HCT116 (cell line): ENCODE data around the gene C15orf62. TPM values are rescaled to one million over a fixed set of nuclear protein-coding genes. Genes with fewer than 3 reads are reported as not detected.

ENCODE experiments used
- ATAC-seq: fragments of 200-7000 bp; cut with Tn5 transposase; 2 replicates; pipeline ENCODE4 v1.9.1; 2020; ENCODE audit warnings: mild to moderate bottlenecking, moderate library complexity
- BruUV-seq: library from RNA; stranded (reverse); fragments of 400-500 nt; replicated peaks from 2 replicates; lab custom pipeline; 2021; lab: Mats Ljungman, UMichigan
- CTCF ChIA-PET: fragments of 300-600 bp; sonication (Branson Sonifier 250); formaldehyde crosslinking; loops from one replicate; lab custom pipeline; 2021; ENCODE audit warnings: antibody characterized with exemption; lab: Charles Lee
- POLR2A ChIA-PET: fragments of 300-600, 350-600 bp; sonication (Branson Sonifier 250); formaldehyde crosslinking; loops from one replicate; lab custom pipeline; 2021; ENCODE audit warnings: antibody characterized with exemption; lab: Charles Lee
- RAD21 ChIA-PET, 2 experiments: fragments of 300-600 bp; sonication (Branson Sonifier 250); formaldehyde crosslinking; loops; one replicate each; lab custom pipeline; 2023; ENCODE audit warnings: low total read pairs in 2 of 2; ENCODE audit not compliant: uncharacterized antibody in 2 of 2, unreplicated experiment in 2 of 2, low non-redundant PET in 1 of 2; lab: Charles Lee
- DNase-seq: peaks from one replicate; pipeline ENCODE4 v3.0.0-alpha.2; 2010; ENCODE audit warnings: low read depth, low spot score
- H2AFZ ChIP-seq: fragments of 200-600 bp; shearing (Covaris generic), sonication (generic); 2 replicates; pipeline ENCODE4 v1.6.1; 2017; ENCODE audit warnings: low read depth, mixed run types, mixed read lengths, antibody characterized with exemption, low read length; ENCODE audit not compliant: poor library complexity, severe bottlenecking
- H3K27ac ChIP-seq: 2 replicates; pipeline ENCODE4 v1.5.1; 2012; ENCODE audit warnings: low read depth, low read length
- H3K27me3 ChIP-seq: fragments of 200-600 bp; sonication (generic); 2 replicates; pipeline ENCODE4 v1.6.1; 2016; ENCODE audit warnings: mixed run types, low read length, mixed read lengths; ENCODE audit not compliant: insufficient read depth
- H3K36me3 ChIP-seq, 2 experiments: fragments of 200-500 bp in 1 of 2; fragments of 200-600 bp in 1 of 2; sonication (Bioruptor generic) in 1 of 2; sonication (generic) in 1 of 2; 2 replicates each; pipeline versions ENCODE4 v1.5.1 to v1.6.1; 2014 to 2016; ENCODE audit warnings: low read length in 2 of 2, inconsistent platforms in 1 of 2, mixed read lengths in 1 of 2, mixed run types in 1 of 2; ENCODE audit not compliant: insufficient read depth in 2 of 2, control insufficient read depth in 1 of 2
- H3K4me1 ChIP-seq, 2 experiments: fragments of 200-600 bp in 1 of 2; sonication (generic) in 1 of 2; 2 replicates each; pipeline versions ENCODE4 v1.5.1 to v1.6.1; 2012 to 2017; ENCODE audit warnings: low read length in 2 of 2, inconsistent platforms in 1 of 2, mild to moderate bottlenecking in 1 of 2, mixed read lengths in 1 of 2, mixed run types in 1 of 2, moderate library complexity in 1 of 2; ENCODE audit not compliant: insufficient read depth in 2 of 2, control insufficient read depth in 1 of 2
- H3K4me2 ChIP-seq: fragments of 200-600 bp; sonication (generic); 2 replicates; pipeline ENCODE4 v1.6.1; 2017; ENCODE audit warnings: mixed run types, low read length, mixed read lengths
- H3K4me3 ChIP-seq, 2 experiments: fragments of 200-600 bp in 1 of 2; sonication (generic) in 1 of 2; replicated peaks in 1 of 2; 2 replicates each; pipeline ENCODE4 v1.5.1; 2011 to 2016; ENCODE audit warnings: low read length in 2 of 2, control low read depth in 1 of 2, low read depth in 1 of 2, mild to moderate bottlenecking in 1 of 2, mixed read lengths in 1 of 2, mixed run types in 1 of 2
- H3K79me2 ChIP-seq: fragments of 200-600 bp; sonication (generic); 2 replicates; pipeline ENCODE4 v1.6.1; 2017; ENCODE audit warnings: mild to moderate bottlenecking, mixed run types, low read length, moderate library complexity, mixed read lengths; ENCODE audit not compliant: insufficient read depth
- H3K9ac ChIP-seq: fragments of 200-600 bp; sonication (generic); 2 replicates; pipeline ENCODE4 v1.6.1; 2016; ENCODE audit warnings: low read length, mixed read lengths
- H3K9me2 ChIP-seq: fragments of 200-600 bp; sonication (generic), shearing (Covaris generic); 2 replicates; pipeline ENCODE4 v1.6.1; 2017; ENCODE audit warnings: mixed run types, mild to moderate bottlenecking, moderate library complexity; ENCODE audit not compliant: insufficient read depth
- H3K9me3 ChIP-seq, 2 experiments: fragments of 200-500 bp in 1 of 2; fragments of 200-600 bp in 1 of 2; sonication (Bioruptor generic) in 1 of 2; sonication (generic) in 1 of 2; 2 replicates each; pipeline ENCODE4 v1.6.1; 2014 to 2017; ENCODE audit warnings: low read length in 2 of 2, mixed read lengths in 2 of 2, inconsistent platforms in 1 of 2, low read depth in 1 of 2, mild to moderate bottlenecking in 1 of 2, mixed run types in 1 of 2, moderate library complexity in 1 of 2; ENCODE audit not compliant: control insufficient read depth in 1 of 2, insufficient read depth in 1 of 2
- H4K20me1 ChIP-seq: fragments of 200-600 bp; sonication (generic), shearing (Covaris generic); 2 replicates; pipeline ENCODE4 v1.6.1; 2017; ENCODE audit warnings: mixed run types, mild to moderate bottlenecking, moderate library complexity; ENCODE audit not compliant: insufficient read depth
- CBX3 ChIP-seq: IDR thresholded peaks from 2 replicates; pipeline ENCODE4 v1.6.1; 2012; ENCODE audit warnings: low read depth
- CEBPB ChIP-seq: IDR thresholded peaks from 2 replicates; pipeline ENCODE4 v1.6.1; 2012; ENCODE audit warnings: low read depth
- CTCF ChIP-seq, 3 experiments: fragments of 200-600 bp in 1 of 3; sonication (generic) in 1 of 3; IDR thresholded peaks in 2 of 3; conservative IDR thresholded peaks in 1 of 3; 2 replicates each; pipeline ENCODE4 v1.5.1; 2012 to 2017; ENCODE audit warnings: low read depth in 2 of 3, low read length in 2 of 3, antibody characterized with exemption in 1 of 3, borderline replicate concordance in 1 of 3, control low read depth in 1 of 3, mild to moderate bottlenecking in 1 of 3, mixed read lengths in 1 of 3, mixed run types in 1 of 3, moderate library complexity in 1 of 3; ENCODE audit not compliant: insufficient read depth in 1 of 3
- EGR1 ChIP-seq: IDR thresholded peaks from 2 replicates; pipeline ENCODE4 v1.6.1; 2012; ENCODE audit warnings: low read depth
- ELF1 ChIP-seq: IDR thresholded peaks from 2 replicates; pipeline ENCODE4 v1.6.1; 2012; ENCODE audit warnings: low read depth, borderline replicate concordance
- EZH2 ChIP-seq: fragments of 200-600 bp; sonication (generic); IDR thresholded peaks from 2 replicates; pipeline ENCODE4 v1.6.1; 2017; ENCODE audit warnings: antibody characterized with exemption, mixed run types
- EZH2phosphoT487 ChIP-seq: fragments of 200-600 bp; IDR thresholded peaks from 2 replicates; pipeline ENCODE4 v1.6.1; 2018; ENCODE audit warnings: antibody characterized with exemption, borderline replicate concordance
- MAX ChIP-seq: IDR thresholded peaks from 2 replicates; pipeline ENCODE4 v1.6.1; 2012
- POLR2A ChIP-seq: IDR thresholded peaks from 2 replicates; pipeline ENCODE4 v1.7.0; 2011; ENCODE audit warnings: borderline replicate concordance; ENCODE audit not compliant: insufficient read depth, insufficient read length; ENCODE audit errors: extremely low read depth
- POLR2AphosphoS5 ChIP-seq: IDR thresholded peaks from 2 replicates; pipeline ENCODE4 v1.6.1; 2011; ENCODE audit warnings: mild to moderate bottlenecking, low read depth, low read length, moderate library complexity
- RAD21 ChIP-seq: IDR thresholded peaks from 2 replicates; pipeline ENCODE4 v1.6.1; 2012; ENCODE audit warnings: low read depth, mild to moderate bottlenecking
- SP1 ChIP-seq: IDR thresholded peaks from 2 replicates; pipeline ENCODE4 v1.6.1; 2012; ENCODE audit warnings: low read depth
- SRF ChIP-seq: IDR thresholded peaks from 2 replicates; pipeline ENCODE4 v1.6.1; 2012; ENCODE audit warnings: low read depth
- TCF7L2 ChIP-seq: IDR thresholded peaks from 2 replicates; pipeline ENCODE4 v1.7.0; 2011; ENCODE audit warnings: borderline replicate concordance, inconsistent platforms; ENCODE audit not compliant: insufficient read depth, insufficient read length; ENCODE audit errors: extremely low read depth
- YY1 ChIP-seq: IDR thresholded peaks from 2 replicates; pipeline ENCODE4 v1.6.1; 2011; ENCODE audit warnings: low read length, low read depth, moderate library complexity, mild to moderate bottlenecking; ENCODE audit not compliant: insufficient replicate concordance; ENCODE audit errors: extremely low read depth
- ZBTB33 ChIP-seq: IDR thresholded peaks from 2 replicates; pipeline ENCODE4 v1.6.1; 2011; ENCODE audit warnings: mild to moderate bottlenecking, low read length, moderate library complexity; ENCODE audit not compliant: insufficient replicate concordance; ENCODE audit errors: extremely low read depth
- ZFX ChIP-seq: fragments of 450-650 bp; IDR thresholded peaks from 2 replicates; pipeline ENCODE4 v1.6.1; 2017
- intact Hi-C: fragments of 100-400 bp; cut with micrococcal nuclease; formaldehyde crosslinking; loops from 2 replicates; pipeline ENCODE4 v1.10.0; 2022
- total RNA-seq: library from RNA; stranded (reverse); gene quantifications from one replicate; pipeline ENCODE4 v1.2.1, GENCODE V29; 2021; ENCODE audit not compliant: unreplicated experiment
- TF ChIP-seq, protein P1 (sequence below): IDR thresholded peaks from 2 replicates; pipeline ENCODE4 v1.6.1; 2012
- TF ChIP-seq, protein P2 (sequence below): IDR thresholded peaks from 2 replicates; pipeline ENCODE4 v1.6.1; 2012; ENCODE audit warnings: low read depth

C15orf62 gene
- total RNA-seq, 1 experiment from 2014 or later, result 0.10 TPM

DNA sequence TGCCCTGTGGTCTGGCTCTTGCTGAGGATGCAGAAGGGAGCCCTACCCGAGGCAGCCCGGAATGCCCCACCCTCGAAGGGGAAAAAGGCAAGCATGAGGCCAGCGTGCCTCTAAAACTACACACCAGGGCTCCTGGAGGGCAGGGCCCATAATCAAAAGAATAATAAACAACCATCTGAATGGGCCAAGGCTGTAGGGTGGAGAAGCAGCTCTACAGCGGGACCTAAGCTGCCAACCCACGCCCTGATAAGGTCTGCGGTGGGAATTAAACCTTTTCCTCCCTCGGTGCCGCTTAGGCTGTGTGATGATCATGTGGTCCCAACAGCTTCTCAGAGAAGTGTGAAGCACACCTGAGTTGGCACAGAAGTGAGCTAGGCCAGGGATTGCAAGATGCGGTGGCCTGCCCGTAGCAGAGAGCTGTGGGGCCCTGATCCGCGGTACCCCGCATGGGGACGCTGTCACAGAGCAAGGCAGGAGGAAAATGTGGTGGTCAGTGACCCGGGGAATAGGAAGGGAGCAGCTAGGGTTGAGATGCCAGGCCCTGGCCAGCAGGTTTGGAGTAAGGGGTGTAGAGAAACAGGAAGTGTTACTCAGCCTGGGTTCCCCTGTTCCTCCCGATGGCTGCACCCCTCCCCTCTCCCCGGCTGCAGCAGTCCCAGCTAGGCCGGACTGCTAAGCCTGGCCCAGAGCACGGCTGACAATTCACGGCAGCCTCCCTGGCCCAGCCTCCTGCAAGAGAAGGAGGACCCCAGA lies 1.1 kb upstream of the C15orf62 start:
- H3K9me2 ChIP-seq, result no peaks in the 10 kb centered on the region
- intact Hi-C loops, result no loop called here
- ChIA-PET RAD21 (no interaction called here), CTCF (interaction anchor here (1.2 kb wide), 1 partner anchor 123 kb away, joined by 3 read pairs; no protein-coding TSS in a partner anchor), POLR2A (no interaction called here)
- peak overlapping the region; percentile 35; the same call in 1 of the 2 replicates for H3K9ac ChIP-seq
- H3K4me2 ChIP-seq, result peak overlapping the region; percentile 52
- TF ChIP-seq ZFX (no peak), POLR2AphosphoS5 (no peak), MAX (no peak), YY1 (no peak), ZBTB33 (no peak), CEBPB (no peak), CTCF (IDR thresholded peaks at IDR 0.05 in 2 of 3, conservative IDR thresholded peaks at IDR 0.05 in 1 of 3; ENCODE audit: borderline replicate concordance in 1 of 3, insufficient read depth in 1 of 3, low read depth in 2 of 3, low read length in 2 of 3) (no peak), POLR2A (no peak), CBX3 (no peak), SRF (no peak), EGR1 (no peak), EZH2 (no peak), ELF1 (no peak), SP1 (no peak), EZH2phosphoT487 (no peak), TCF7L2 (no peak), RAD21 (no peak)
- TF ChIP-seq, protein P1, sequence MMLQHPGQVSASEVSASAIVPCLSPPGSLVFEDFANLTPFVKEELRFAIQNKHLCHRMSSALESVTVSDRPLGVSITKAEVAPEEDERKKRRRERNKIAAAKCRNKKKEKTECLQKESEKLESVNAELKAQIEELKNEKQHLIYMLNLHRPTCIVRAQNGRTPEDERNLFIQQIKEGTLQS, result no peak
- TF ChIP-seq, protein P2, sequence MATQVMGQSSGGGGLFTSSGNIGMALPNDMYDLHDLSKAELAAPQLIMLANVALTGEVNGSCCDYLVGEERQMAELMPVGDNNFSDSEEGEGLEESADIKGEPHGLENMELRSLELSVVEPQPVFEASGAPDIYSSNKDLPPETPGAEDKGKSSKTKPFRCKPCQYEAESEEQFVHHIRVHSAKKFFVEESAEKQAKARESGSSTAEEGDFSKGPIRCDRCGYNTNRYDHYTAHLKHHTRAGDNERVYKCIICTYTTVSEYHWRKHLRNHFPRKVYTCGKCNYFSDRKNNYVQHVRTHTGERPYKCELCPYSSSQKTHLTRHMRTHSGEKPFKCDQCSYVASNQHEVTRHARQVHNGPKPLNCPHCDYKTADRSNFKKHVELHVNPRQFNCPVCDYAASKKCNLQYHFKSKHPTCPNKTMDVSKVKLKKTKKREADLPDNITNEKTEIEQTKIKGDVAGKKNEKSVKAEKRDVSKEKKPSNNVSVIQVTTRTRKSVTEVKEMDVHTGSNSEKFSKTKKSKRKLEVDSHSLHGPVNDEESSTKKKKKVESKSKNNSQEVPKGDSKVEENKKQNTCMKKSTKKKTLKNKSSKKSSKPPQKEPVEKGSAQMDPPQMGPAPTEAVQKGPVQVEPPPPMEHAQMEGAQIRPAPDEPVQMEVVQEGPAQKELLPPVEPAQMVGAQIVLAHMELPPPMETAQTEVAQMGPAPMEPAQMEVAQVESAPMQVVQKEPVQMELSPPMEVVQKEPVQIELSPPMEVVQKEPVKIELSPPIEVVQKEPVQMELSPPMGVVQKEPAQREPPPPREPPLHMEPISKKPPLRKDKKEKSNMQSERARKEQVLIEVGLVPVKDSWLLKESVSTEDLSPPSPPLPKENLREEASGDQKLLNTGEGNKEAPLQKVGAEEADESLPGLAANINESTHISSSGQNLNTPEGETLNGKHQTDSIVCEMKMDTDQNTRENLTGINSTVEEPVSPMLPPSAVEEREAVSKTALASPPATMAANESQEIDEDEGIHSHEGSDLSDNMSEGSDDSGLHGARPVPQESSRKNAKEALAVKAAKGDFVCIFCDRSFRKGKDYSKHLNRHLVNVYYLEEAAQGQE, result no peak
- no peaks in the 10 kb centered on the region; a peak in 1 of 4 replicates for H3K36me3 ChIP-seq
- ATAC-seq (no peak), DNase-seq (no peak)
- H3K4me3 ChIP-seq, result no peak overlapping the region
- no peaks in the 10 kb centered on the region for H3K27me3 ChIP-seq
- no peaks in the 10 kb centered on the region for H4K20me1 ChIP-seq
- no peak overlapping the region for H2AFZ ChIP-seq
- no peaks in the 10 kb centered on the region for H3K9me3 ChIP-seq
- H3K4me1 ChIP-seq, result peaks cover 20 to 62% of the 10 kb centered on the region in 2 experiments
- no TSS peak for BruUV-seq
- H3K79me2 ChIP-seq, result no peaks in the 10 kb centered on the region
- peak overlapping the region; percentile 49; the same call in 1 of the 2 replicates for H3K27ac ChIP-seq
